A549 (cell line): ENCODE data around the gene EPDR1. TPM values are rescaled to one million over a fixed set of nuclear protein-coding genes. Genes with fewer than 3 reads are reported as not detected.

Experiments used
- ATAC-seq, 2 experiments: fragments of 200-7000 bp in 1 of 2; fragments of >200 bp in 1 of 2; cut with Nextera tagmentation in 1 of 2; cut with Tn5 transposase in 1 of 2; 3 replicates each; pipeline versions ENCODE4 v1.8.0 to v1.9.1; 2018 to 2020; ENCODE audit warnings: mild to moderate bottlenecking in 1 of 2, moderate library complexity in 1 of 2
- CTCF ChIA-PET: fragments of 300-600 bp; sonication (Branson Sonifier 250); formaldehyde crosslinking; extraction: SDS; loops from one replicate; lab custom pipeline; 2021; ENCODE audit warnings: antibody characterized with exemption, inconsistent platforms; lab: Yijun Ruan, JAX
- POLR2A ChIA-PET: fragments of 350-600 bp; formaldehyde crosslinking; extraction: SDS; loops from one replicate; lab custom pipeline; 2021; ENCODE audit warnings: antibody characterized with exemption, inconsistent platforms; lab: Yijun Ruan, JAX
- DNase-seq, 2 experiments: peaks; one replicate each; pipeline versions ENCODE4 v3.0.0 to v3.0.0-alpha.2; 2011 to 2016; ENCODE audit warnings: low read depth in 1 of 2, low spot score in 1 of 2
- FAIRE-seq: peaks from 2 replicates; lab custom pipeline; 2011; peaks lifted over from hg19 to GRCh38; lab: Jason Lieb, UNC
- H3K27ac ChIP-seq, 2 experiments: fragments of >200 bp; sonication (Bioruptor Twin); formaldehyde crosslinking; 3 replicates each; pipeline ENCODE4 v1.5.1; 2016 to 2017
- H3K4me1 ChIP-seq: fragments of >200 bp; sonication (Bioruptor Twin); formaldehyde crosslinking; 3 replicates; pipeline ENCODE4 v1.6.1; 2016
- H3K4me2 ChIP-seq: fragments of >200 bp; sonication (Bioruptor Twin); formaldehyde crosslinking; 3 replicates; pipeline ENCODE4 v1.6.1; 2016
- H3K4me3 ChIP-seq: fragments of >200 bp; sonication (Bioruptor Twin); formaldehyde crosslinking; 3 replicates; pipeline ENCODE4 v1.5.1; 2016
- H3K9me3 ChIP-seq: fragments of >200 bp; sonication (Bioruptor Twin); formaldehyde crosslinking; 3 replicates; pipeline ENCODE4 v1.6.1; 2016
- MAX ChIP-seq: IDR thresholded peaks from 2 replicates; pipeline ENCODE4 v1.6.1; 2012
- REST ChIP-seq: fragments of 200-600 bp; sonication (generic); IDR thresholded peaks from 2 replicates; pipeline ENCODE4 v1.6.1; 2016; ENCODE audit warnings: antibody characterized with exemption, mild to moderate bottlenecking, moderate library complexity
- SMC3 ChIP-seq: fragments of >200 bp; sonication (Bioruptor Twin); formaldehyde crosslinking; IDR thresholded peaks from 3 replicates; pipeline ENCODE4 v1.6.1; 2018; ENCODE audit warnings: inconsistent platforms
- WGBS: methylation state at CpG from one replicate; pipeline ENCODE4 v1.1.6; 2017; ENCODE audit errors: missing lambda C conversion rate; 5-methylcytosine and 5-hydroxymethylcytosine counted together
- polyA plus RNA-seq, 4 experiments: library from polyadenylated mRNA; depleted of rRNA in 3 of 4; stranded (reverse); fragments of >200 nt; fragmentation: RNase III in 1 of 4; extraction: RNeasy Plus Mini Kit Qiagen cat#74134 plus additional on column Dnase treatment in 1 of 4; gene quantifications; 2 replicates in 3 of 4; 3 replicates in 1 of 4; pipeline ENCODE4 v1.2.3, GENCODE V29; 2011 to 2017

The EPDR1 gene
- polyA plus RNA-seq, 2 of the 4 experiments (the other 2 are of a cell fraction) = 101 to 112 TPM

GRCh38 chr7:38000272-38000671, 79.8 kb downstream of the EPDR1 start:
- POLR2A ChIA-PET = no interaction called here
- no peaks in the 10 kb centered on the region for H3K9me3 ChIP-seq
- peaks cover 15% of the 10 kb centered on the region; the same call in 1 of the 3 replicates for H3K4me1 ChIP-seq
- no peak overlapping the region for H3K4me3 ChIP-seq
- ATAC-seq (peak in 1 of 2 experiments; percentile 29; a peak in 1 of 6 replicates), DNase-seq (no peak), FAIRE-seq (no peak)
- TF ChIP-seq SMC3 (no peak), MAX (no peak), REST (no peak)
- peak overlapping the region; percentile 21; the same call in 1 of the 3 replicates for H3K4me2 ChIP-seq
- CTCF ChIA-PET = interaction anchor here (1.2 to 1.8 kb wide), 2 partner anchors 215 to 222 kb away, joined by 3 to 6 read pairs; no protein-coding TSS in a partner anchor
- no peak overlapping the region for H3K27ac ChIP-seq
- 14% methylated on average over 3 of the region's 3 CpGs for WGBS

Other genes with a start within 250 kb of the EPDR1 start
- 0.49 and 0.61 TPM in 2 replicates for gene GPR141, start 236.9 kb upstream of the EPDR1 start, polyA plus RNA-seq (2011; rRNA removed)
- 0.11 to 0.12 TPM in 2 of 3 replicates, not detected in the other for gene GPR141, start 236.9 kb upstream of the EPDR1 start, polyA plus RNA-seq (2017; fragmentation: RNase III; extraction: RNeasy Plus Mini Kit Qiagen cat#74134 plus additional on column Dnase treatment)
- gene NME8, start 72.0 kb upstream of the EPDR1 start, polyA plus RNA-seq (2011; rRNA removed) = not detected in 2 replicates
- gene NME8, start 72.0 kb upstream of the EPDR1 start, polyA plus RNA-seq (2017; fragmentation: RNase III; extraction: RNeasy Plus Mini Kit Qiagen cat#74134 plus additional on column Dnase treatment) = not detected in 3 replicates
- 9.1 and 11.9 TPM in 2 replicates for gene SFRP4, start 3.8 kb upstream of the EPDR1 start, polyA plus RNA-seq (2011; rRNA removed)
- 7.4 to 9.8 TPM (median 8.4 TPM) in 3 replicates for gene SFRP4, start 3.8 kb upstream of the EPDR1 start, polyA plus RNA-seq (2017; fragmentation: RNase III; extraction: RNeasy Plus Mini Kit Qiagen cat#74134 plus additional on column Dnase treatment)